CD4-positive, alpha-beta T cell treated with Interleukin-4 for 4 hours (primary cell): ENCODE results near the gene ZC3H18.
A peak's percentile ranks its signal among the peaks of the same experiment; 100 is the strongest.

Experiments used
- DNase-seq: peaks from one replicate; pipeline ENCODE4 v3.0.0-alpha.2; 2020

Gene ZC3H18

DNA sequence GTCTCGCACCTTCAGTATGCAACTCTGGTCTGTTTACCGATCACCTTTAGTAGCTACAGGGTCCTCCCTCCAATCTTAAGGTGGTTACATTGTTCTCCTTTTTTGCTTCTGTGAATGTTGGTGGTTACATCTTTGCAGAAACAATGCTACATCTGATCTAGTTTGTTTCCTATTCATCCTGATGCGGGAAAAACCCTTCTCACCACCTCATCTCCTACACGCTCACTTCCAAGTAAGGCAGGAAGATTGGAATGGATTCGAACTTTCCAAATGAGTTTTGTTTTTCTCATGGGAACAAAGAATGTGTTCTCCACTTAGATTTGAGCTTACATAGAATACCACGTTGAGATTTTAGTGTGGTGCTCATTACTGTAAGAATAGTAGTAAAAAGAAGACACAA is 14.5 kb downstream of the ZC3H18 start:
- DNase-seq = no peak

DNA sequence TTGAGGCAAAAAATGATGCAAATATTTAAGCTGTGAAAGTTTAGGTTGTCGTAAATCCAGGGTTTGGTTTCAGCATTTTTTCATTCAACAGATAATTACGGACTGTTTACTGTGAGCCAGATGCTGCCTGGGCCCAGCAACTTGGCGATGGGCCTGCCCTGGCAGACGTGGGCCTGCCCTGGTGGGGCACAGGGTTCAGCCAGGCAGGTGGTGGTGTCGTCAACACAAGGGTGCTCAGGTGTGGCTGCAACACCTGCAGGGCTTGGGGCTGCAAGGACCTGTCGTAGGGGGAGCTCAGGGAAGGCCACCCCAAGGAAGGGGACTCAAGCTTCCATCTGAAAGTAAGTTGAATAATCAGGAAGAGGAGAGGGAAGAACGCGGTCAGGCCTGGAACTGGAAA is 15.1 kb downstream of the ZC3H18 start:
- no peak for DNase-seq

- DNase-seq = no peak
Measured at GRCh38 chr16:88585927-88586581, 15.9 kb downstream of the ZC3H18 start.

- DNase-seq = no peak
Measured at GRCh38 chr16:88588148-88588547, 17.9 kb downstream of the ZC3H18 start.

DNA sequence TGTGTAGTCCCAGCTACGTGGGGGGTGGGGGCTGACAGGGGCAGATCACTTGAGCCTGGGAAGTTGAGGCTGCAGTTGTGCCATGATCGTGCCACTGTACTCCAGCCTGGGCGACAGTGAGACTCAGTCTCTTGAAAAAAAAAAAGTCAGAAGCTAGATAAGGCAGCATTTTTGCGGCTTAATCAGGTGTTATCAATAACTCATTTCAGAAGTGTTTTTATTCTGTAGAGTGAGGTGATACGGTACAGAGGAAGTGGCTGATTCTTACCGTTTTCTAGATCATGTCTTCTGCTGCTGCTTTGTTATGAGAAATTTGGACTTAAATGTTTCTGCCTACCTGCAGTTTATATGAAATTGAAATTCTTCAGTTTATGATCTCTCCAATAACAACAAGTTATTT is 18.6 kb downstream of the ZC3H18 start:
- peak; percentile 33 for DNase-seq

DNA sequence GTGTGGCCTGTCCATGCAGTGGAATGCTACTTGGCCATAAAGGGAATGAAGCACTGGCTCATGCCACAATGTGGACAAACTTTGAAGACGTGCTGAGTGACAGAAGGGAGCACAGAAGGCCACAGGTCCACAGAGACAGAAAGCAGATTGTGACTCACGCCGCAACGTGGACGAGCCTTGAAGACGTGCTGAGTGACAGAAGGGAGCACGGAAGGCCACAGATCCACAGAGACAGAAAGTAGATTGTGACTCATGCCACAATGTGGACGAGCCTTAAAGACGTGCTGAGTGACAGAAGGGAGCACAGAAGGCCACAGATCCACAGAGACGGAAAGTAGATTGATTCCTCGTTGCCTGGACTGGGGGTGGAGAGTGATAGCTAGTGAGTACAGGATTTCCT is 19.2 kb downstream of the ZC3H18 start:
- peak; percentile 16 for DNase-seq

DNA sequence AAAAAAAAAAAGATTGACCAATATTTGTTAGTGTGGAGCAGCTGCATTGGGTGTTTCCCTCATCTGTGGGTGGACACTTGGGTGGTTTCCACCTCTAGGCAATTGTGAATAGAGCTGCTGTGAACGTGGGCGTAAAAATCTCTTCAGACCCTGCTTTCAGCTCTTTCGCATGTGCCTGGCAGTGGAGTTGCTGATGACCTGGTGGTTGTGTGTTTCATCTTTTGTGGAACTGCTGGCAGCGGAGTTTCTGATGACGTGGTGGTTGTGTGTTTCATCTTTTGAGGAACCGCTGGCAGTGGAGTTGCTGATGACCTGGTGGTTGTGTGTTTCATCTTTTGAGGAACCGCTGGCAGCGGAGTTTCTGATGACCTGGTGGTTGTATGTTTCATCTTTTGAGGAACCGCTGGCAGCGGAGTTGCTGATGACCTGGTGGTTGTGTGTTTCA is 21.4 kb downstream of the ZC3H18 start:
- DNase-seq = peak; percentile 15

DNA sequence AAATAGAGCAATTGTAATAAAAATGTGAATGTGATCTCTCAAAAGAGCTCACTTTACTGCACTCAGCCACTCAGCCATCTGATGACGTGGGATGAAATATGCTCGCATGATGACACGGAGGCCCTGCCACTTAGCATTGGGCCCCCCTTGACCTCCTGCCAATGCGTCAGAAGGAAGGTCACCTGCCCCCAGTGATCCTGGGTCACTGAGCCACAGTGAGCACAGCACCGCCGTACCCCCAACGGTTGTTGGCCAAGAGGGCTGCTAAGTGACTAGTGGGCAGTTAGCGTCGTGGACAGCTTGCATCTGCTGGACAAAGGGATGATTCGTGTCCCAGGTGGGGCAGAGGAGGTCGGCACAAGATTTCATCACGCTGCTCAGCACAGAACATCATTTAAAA is 22.9 kb downstream of the ZC3H18 start:
- no peak for DNase-seq

DNA sequence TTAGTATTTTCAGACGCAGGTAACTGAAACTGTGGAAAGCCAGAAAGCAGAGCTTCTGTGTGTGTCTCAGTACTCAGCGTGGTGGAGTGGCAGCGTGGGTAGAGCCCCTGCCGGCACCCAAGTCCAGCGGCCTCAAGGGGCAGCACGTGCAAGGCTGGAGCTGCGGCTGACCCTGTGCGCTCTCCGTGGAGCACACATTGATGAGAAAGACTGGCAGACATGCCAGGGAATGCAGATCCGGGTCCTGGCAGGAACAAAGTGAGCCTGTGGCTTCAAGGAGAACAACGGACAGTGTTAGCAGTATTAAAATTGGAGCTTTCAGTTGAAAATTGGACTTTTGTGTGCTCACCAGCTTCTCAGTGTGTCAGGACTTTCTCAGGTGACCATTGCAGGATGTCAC is 23.3 kb downstream of the ZC3H18 start:
- DNase-seq = no peak

DNA sequence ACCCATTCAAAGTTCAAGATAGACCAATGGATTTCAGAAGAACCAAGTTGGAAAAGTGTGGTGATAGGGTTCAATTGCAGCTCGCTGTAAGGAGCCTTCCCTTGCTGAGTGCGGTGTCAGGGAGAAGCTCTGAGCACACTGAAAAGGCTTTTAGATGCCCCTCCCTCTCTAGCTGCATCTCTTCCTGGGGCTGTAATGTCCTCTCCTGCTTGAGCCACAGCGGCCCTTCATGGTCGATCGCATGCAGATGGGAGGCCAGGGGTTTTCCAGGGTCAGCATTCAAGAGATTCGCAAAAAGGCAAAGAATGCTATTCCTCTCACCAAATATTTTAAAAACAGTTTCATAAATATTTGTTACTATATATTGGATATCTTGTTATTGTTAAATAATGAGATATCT is 23.7 kb downstream of the ZC3H18 start:
- no peak for DNase-seq

- no peak for DNase-seq
Measured at GRCh38 chr16:88595101-88595500, 24.9 kb downstream of the ZC3H18 start.

GRCh38 chr16:88595921-88596320 is 25.7 kb downstream of the ZC3H18 start:
- DNase-seq = no peak

GRCh38 chr16:88596483-88596882 is 26.3 kb downstream of the ZC3H18 start:
- no peak for DNase-seq

GRCh38 chr16:88597856-88598491 is 27.8 kb downstream of the ZC3H18 start:
- no peak for DNase-seq

DNA sequence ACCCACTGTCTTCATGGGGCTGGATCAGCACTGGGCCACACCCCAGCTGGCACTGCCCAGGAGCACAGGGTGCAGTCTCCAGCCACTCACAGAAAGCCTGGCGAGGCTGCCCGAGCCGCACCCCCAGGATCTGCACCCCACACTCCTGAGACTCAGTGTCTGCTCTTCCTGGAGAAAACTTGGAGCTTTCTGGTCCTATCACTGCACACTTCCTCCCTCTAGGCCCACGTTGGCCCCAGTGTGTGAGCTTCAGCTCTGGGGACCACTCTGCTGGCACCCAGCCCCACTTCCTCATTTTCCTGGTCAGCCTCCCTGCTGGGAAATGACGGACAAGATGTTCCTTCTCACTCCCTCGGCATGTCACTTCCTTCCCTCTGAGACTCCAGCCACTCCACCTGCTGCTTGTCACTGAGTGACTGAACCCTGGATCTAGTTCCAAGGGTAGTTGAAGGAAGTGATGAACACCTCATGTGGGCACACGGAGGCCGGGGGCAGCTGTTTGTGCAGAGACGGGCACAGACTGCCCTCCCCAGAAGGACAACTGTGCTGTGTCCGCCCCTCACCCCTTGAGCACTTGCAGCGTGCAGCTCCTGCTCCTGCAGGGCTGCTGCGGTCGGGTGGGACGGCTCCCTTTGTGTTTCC is 29.0 kb downstream of the ZC3H18 start:
- no peak for DNase-seq

- DNase-seq = no peak
Measured at GRCh38 chr16:88599825-88600538, 29.8 kb downstream of the ZC3H18 start.

GRCh38 chr16:88600539-88600896 is 30.3 kb downstream of the ZC3H18 start:
- DNase-seq = no peak

GRCh38 chr16:88601313-88602036 is 31.3 kb downstream of the ZC3H18 start:
- no peak for DNase-seq

- DNase-seq = no peak
Measured at GRCh38 chr16:88602091-88602490, 31.9 kb downstream of the ZC3H18 start.

GRCh38 chr16:88605186-88606147 is 35.3 kb downstream of the ZC3H18 start:
- no peak for DNase-seq

- DNase-seq = no peak
Measured at GRCh38 chr16:88606148-88606757, 36.0 kb downstream of the ZC3H18 start.
